Measurements from ENCODE around the gene RFFL.

DNA sequence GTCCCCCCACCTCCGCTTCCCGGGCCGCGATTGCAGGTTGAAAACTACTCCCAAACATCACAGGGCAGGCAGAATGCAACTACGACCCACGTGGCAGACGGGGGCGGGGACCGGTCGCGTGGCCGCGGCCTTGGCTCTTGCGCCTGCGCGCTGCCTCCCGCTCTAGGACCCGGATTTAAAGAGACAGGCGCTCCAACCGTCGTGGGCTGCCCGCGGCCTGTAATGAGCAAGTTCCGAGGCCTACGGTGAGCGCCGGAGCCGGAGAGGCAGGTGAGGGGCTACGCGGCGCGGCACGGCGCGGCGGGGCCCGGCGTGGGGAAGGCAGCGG lies 83.2 kb downstream of the RFFL start, which contains the start of gene LIG3:
- TF ChIP-seq, protein P1, sequence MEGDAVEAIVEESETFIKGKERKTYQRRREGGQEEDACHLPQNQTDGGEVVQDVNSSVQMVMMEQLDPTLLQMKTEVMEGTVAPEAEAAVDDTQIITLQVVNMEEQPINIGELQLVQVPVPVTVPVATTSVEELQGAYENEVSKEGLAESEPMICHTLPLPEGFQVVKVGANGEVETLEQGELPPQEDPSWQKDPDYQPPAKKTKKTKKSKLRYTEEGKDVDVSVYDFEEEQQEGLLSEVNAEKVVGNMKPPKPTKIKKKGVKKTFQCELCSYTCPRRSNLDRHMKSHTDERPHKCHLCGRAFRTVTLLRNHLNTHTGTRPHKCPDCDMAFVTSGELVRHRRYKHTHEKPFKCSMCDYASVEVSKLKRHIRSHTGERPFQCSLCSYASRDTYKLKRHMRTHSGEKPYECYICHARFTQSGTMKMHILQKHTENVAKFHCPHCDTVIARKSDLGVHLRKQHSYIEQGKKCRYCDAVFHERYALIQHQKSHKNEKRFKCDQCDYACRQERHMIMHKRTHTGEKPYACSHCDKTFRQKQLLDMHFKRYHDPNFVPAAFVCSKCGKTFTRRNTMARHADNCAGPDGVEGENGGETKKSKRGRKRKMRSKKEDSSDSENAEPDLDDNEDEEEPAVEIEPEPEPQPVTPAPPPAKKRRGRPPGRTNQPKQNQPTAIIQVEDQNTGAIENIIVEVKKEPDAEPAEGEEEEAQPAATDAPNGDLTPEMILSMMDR (IDR thresholded peaks at IDR 0.05) = no peak
- TF ChIP-seq POLR2A (IDR thresholded peaks at IDR 0.05) = peak; percentile 56 to 81

All from uterus (tissue), 2 donors.